ENCODE measurements around the gene TMTC2. TPM values are rescaled to one million over a fixed set of nuclear protein-coding genes. Genes with fewer than 3 reads are reported as not detected.

TMTC2 gene
- total and polyA plus RNA-seq, 2 donors (not counting 3 experiments of a cell fraction or from before 2014, with no cell fraction given) = 4.1 to 7.8 TPM

DNA sequence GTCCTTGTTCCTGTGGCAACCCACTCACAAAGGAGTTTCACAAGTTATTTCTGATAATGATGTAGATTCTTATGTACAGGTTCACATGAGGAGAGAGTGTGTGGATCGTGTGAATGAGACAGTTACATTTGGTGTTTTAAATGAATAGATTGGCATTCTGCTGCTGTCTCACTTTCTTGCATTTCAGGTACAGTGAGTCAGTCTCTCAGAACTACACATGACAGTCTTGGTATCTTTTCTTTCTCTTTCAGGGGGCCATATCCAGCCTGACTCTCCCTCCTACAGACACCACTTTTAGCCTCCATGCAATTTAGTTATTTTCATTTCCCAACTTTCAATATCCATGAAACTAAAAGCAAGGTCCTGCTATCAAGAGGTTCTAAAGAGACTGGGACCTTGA, 19.9 kb upstream of the TMTC2 start:
- ChIA-PET CTCF (no interaction called here), POLR2A (no interaction called here)
- Histone ChIP-seq H3K79me2 (ENCODE audit: control insufficient read depth, insufficient read depth, low read length) (no peaks in the 10 kb centered on the region), H3K4me3 (replicated peaks in 1 of 3; ENCODE audit: insufficient read depth in 1 of 3, low read depth in 1 of 3, low read length in 3 of 3) (no peak overlapping the region), H3K9ac (replicated peaks; ENCODE audit: extremely low read depth, insufficient read depth, low read length) (no peak overlapping the region), H4K20me1 (replicated peaks; ENCODE audit: control insufficient read depth, extremely low read depth, insufficient read depth, low read length) (no peaks in the 10 kb centered on the region), H3K27ac (ENCODE audit: insufficient read depth, low read depth, low read length) (no peak overlapping the region), H3K36me3 (ENCODE audit: control insufficient read depth in 2 of 2, extremely low read depth in 1 of 2, insufficient read depth in 2 of 2, low read length in 2 of 2) (no peaks in the 10 kb centered on the region), H2AFZ (ENCODE audit: low read depth, low read length) (no peak overlapping the region), H3K9me3 (replicated peaks; ENCODE audit: control insufficient read depth, insufficient read depth, low read length) (no peaks in the 10 kb centered on the region), H3K27me3 (ENCODE audit: control insufficient read depth in 2 of 2, insufficient read depth in 2 of 2, low read length in 2 of 2) (peaks cover 0 to 3% of the 10 kb centered on the region in 2 experiments), H3K4me1 (ENCODE audit: control insufficient read depth, extremely low read depth, insufficient read depth, low read length) (no peaks in the 10 kb centered on the region), H3K4me2 (ENCODE audit: insufficient read depth, low read length) (no peak overlapping the region), H3K9me1 (replicated peaks; ENCODE audit: control insufficient read depth, extremely low read depth, insufficient read depth, low read length) (no peaks in the 10 kb centered on the region)
- dilution Hi-C loops (cut with MboI; ENCODE audit: extremely low pct_ligation_motif_present, low sequenced_read_pairs) (no loop called here), intact Hi-C loops (cut with micrococcal nuclease) (no loop called here)
- TF ChIP-seq, protein P1, sequence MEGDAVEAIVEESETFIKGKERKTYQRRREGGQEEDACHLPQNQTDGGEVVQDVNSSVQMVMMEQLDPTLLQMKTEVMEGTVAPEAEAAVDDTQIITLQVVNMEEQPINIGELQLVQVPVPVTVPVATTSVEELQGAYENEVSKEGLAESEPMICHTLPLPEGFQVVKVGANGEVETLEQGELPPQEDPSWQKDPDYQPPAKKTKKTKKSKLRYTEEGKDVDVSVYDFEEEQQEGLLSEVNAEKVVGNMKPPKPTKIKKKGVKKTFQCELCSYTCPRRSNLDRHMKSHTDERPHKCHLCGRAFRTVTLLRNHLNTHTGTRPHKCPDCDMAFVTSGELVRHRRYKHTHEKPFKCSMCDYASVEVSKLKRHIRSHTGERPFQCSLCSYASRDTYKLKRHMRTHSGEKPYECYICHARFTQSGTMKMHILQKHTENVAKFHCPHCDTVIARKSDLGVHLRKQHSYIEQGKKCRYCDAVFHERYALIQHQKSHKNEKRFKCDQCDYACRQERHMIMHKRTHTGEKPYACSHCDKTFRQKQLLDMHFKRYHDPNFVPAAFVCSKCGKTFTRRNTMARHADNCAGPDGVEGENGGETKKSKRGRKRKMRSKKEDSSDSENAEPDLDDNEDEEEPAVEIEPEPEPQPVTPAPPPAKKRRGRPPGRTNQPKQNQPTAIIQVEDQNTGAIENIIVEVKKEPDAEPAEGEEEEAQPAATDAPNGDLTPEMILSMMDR (IDR thresholded peaks at IDR 0.05; ENCODE audit: extremely low read depth in 1 of 2, insufficient read depth in 1 of 2, low read depth in 1 of 2, low read length in 2 of 2) = no peak
- no peak for TF ChIP-seq POLR2AphosphoS5 (IDR thresholded peaks at IDR 0.05; ENCODE audit: insufficient read depth, low read depth, low read length)
- TF ChIP-seq EZH2 (IDR thresholded peaks at IDR 0.05; ENCODE audit: borderline replicate concordance, low read depth, low read length, severe bottlenecking) = no peak
- no peak for TF ChIP-seq GATA2 (IDR thresholded peaks at IDR 0.05; ENCODE audit: insufficient read depth, insufficient read length, low read depth, low read length)
- no peak for TF ChIP-seq FOS (IDR thresholded peaks at IDR 0.05; ENCODE audit: borderline replicate concordance, insufficient read depth, low read length)
- TF ChIP-seq MYC (IDR thresholded peaks at IDR 0.05; ENCODE audit: low read depth, low read length) = no peak
- no peak for TF ChIP-seq JUN (IDR thresholded peaks at IDR 0.05; ENCODE audit: borderline replicate concordance, insufficient read depth, insufficient read length, low read depth)
- TF ChIP-seq POLR2A (IDR thresholded peaks at IDR 0.05; ENCODE audit: low read depth, low read length) = no peak
- TF ChIP-seq, protein P2, sequence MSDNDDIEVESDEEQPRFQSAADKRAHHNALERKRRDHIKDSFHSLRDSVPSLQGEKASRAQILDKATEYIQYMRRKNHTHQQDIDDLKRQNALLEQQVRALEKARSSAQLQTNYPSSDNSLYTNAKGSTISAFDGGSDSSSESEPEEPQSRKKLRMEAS (IDR thresholded peaks at IDR 0.05; ENCODE audit: insufficient read depth, insufficient read length) = no peak
- FAIRE-seq (no peak), DNase-seq (ENCODE audit: low read depth, low spot score) (no peak)
- BruUV-seq (replicated peaks) = no TSS peak
